CD14-positive monocyte (primary cell): Measurements from ENCODE around the gene DGCR8. TPM values are rescaled to one million over a fixed set of nuclear protein-coding genes. Genes with fewer than 3 reads are reported as not detected.
A peak's percentile ranks its signal among the peaks of the same experiment; 100 is the strongest.

ENCODE experiments used
- DNase-seq, 3 donors: peaks; one replicate each; pipeline ENCODE4 v3.0.0-alpha.2; 2011 to 2022
- H2AFZ ChIP-seq: 2 replicates; pipeline ENCODE4 v1.6.0; 2012; ENCODE audit warnings: mild to moderate bottlenecking, low read depth, low read length, inconsistent platforms; ENCODE audit not compliant: insufficient read depth, poor library complexity, severe bottlenecking
- H3K27ac ChIP-seq, 2 donors: 1 replicate in 1 of 2; 2 replicates in 1 of 2; pipeline ENCODE4 v1.5.1; 2012 to 2013; ENCODE audit warnings: low read length in 2 of 2, control low read depth in 1 of 2, inconsistent platforms in 1 of 2, low read depth in 1 of 2, mild to moderate bottlenecking in 1 of 2
- H3K27me3 ChIP-seq, 2 donors: one replicate each; pipeline versions ENCODE4 v1.6.0 to v1.6.1; 2011 to 2013; ENCODE audit warnings: low read length in 2 of 2; ENCODE audit not compliant: control insufficient read depth in 2 of 2, insufficient read depth in 2 of 2
- H3K36me3 ChIP-seq, 2 donors: replicated peaks in 1 of 2; 1 replicate in 1 of 2; 2 replicates in 1 of 2; pipeline versions ENCODE4 v1.5.1 to v1.6.1; 2012 to 2013; ENCODE audit warnings: low read length in 2 of 2, control low read depth in 1 of 2, inconsistent platforms in 1 of 2, mild to moderate bottlenecking in 1 of 2; ENCODE audit not compliant: insufficient read depth in 2 of 2, control insufficient read depth in 1 of 2
- H3K4me1 ChIP-seq, 2 donors: 1 replicate in 1 of 2; 2 replicates in 1 of 2; pipeline versions ENCODE4 v1.5.1 to v1.6.1; 2012 to 2013; ENCODE audit warnings: low read length in 2 of 2, control low read depth in 1 of 2, inconsistent platforms in 1 of 2, mild to moderate bottlenecking in 1 of 2, moderate library complexity in 1 of 2; ENCODE audit not compliant: insufficient read depth in 2 of 2, control insufficient read depth in 1 of 2
- H3K4me2 ChIP-seq: replicated peaks from 2 replicates; pipeline ENCODE3; 2012; ENCODE audit warnings: low read length, moderate library complexity, mild to moderate bottlenecking; ENCODE audit not compliant: poor library complexity, severe bottlenecking; ENCODE audit errors: extremely low read depth
- H3K4me3 ChIP-seq, 3 experiments: fragments of 200-600 bp in 1 of 3; sonication (generic) in 1 of 3; replicated peaks in 1 of 3; 1 replicate in 2 of 3; 2 replicates in 1 of 3; pipeline ENCODE4 v1.5.1; 2011 to 2013; ENCODE audit warnings: low read length in 3 of 3, mild to moderate bottlenecking in 3 of 3, control low read depth in 2 of 3, low read depth in 2 of 3, inconsistent platforms in 1 of 3, moderate library complexity in 1 of 3
- H3K79me2 ChIP-seq: 2 replicates; pipeline ENCODE4 v1.6.0; 2012; ENCODE audit warnings: mild to moderate bottlenecking, control low read depth, inconsistent platforms, low read length, moderate library complexity; ENCODE audit not compliant: insufficient read depth
- H3K9ac ChIP-seq: 2 replicates; pipeline ENCODE4 v1.6.0; 2017; ENCODE audit warnings: low read length, mild to moderate bottlenecking; ENCODE audit not compliant: insufficient read depth, poor library complexity, severe bottlenecking
- H3K9me3 ChIP-seq, 2 donors: replicated peaks in 1 of 2; 1 replicate in 1 of 2; 2 replicates in 1 of 2; pipeline versions ENCODE4 v1.5.1 to v1.6.1; 2012 to 2013; ENCODE audit warnings: low read length in 2 of 2, control low read depth in 1 of 2; ENCODE audit not compliant: control insufficient read depth in 1 of 2, insufficient read depth in 1 of 2
- H4K20me1 ChIP-seq: 2 replicates; pipeline ENCODE4 v1.6.0; 2012; ENCODE audit warnings: mild to moderate bottlenecking, low read length, control low read depth, moderate library complexity; ENCODE audit not compliant: insufficient read depth
- H3K27ac Mint-ChIP-seq, 7 donors: one replicate each; pipeline ENCODE4 v1.8.0; 2020; ENCODE audit warnings: mild to moderate bottlenecking in 7 of 7, mixed read lengths in 7 of 7, moderate library complexity in 6 of 7, inconsistent platforms in 2 of 7
- H3K27me3 Mint-ChIP-seq, 3 donors: one replicate each; pipeline ENCODE4 v1.8.0; 2021 to 2022; ENCODE audit warnings: low read depth in 3 of 3, mild to moderate bottlenecking in 3 of 3, mixed read lengths in 3 of 3, moderate library complexity in 3 of 3, inconsistent platforms in 1 of 3
- H3K36me3 Mint-ChIP-seq, 2 donors: one replicate each; pipeline ENCODE4 v1.8.0; 2020; ENCODE audit warnings: mixed read lengths in 2 of 2, inconsistent platforms in 1 of 2, mild to moderate bottlenecking in 1 of 2
- H3K4me1 Mint-ChIP-seq: one replicate; pipeline ENCODE4 v1.8.0; 2020; ENCODE audit warnings: mild to moderate bottlenecking, mixed read lengths
- H3K4me3 Mint-ChIP-seq, 2 donors: one replicate each; pipeline ENCODE4 v1.8.0; 2020; ENCODE audit warnings: mild to moderate bottlenecking in 2 of 2, mixed read lengths in 2 of 2, moderate library complexity in 1 of 2
- H3K9me3 Mint-ChIP-seq, 7 donors: one replicate each; pipeline ENCODE4 v1.8.0; 2020 to 2022; ENCODE audit warnings: mixed read lengths in 7 of 7, mild to moderate bottlenecking in 6 of 7, moderate library complexity in 6 of 7, inconsistent platforms in 2 of 7
- WGBS: methylation state at CpG from one replicate; pipeline ENCODE4 v1.1.5; 2013; ENCODE audit warnings: missing lambda C conversion rate; ENCODE audit not compliant: insufficient coverage; 5-methylcytosine and 5-hydroxymethylcytosine counted together
- intact Hi-C, 2 donors: fragments of 100-400 bp; cut with micrococcal nuclease; formaldehyde crosslinking; loops; one replicate each; pipeline versions ENCODE4 v1.15.0 to v1.15.1; 2023
- polyA plus RNA-seq, 3 donors: library from polyadenylated mRNA; depleted of rRNA in 1 of 3; unstranded in 2 of 3; stranded (reverse) in 1 of 3; fragments of 300-500 nt in 2 of 3; fragments of >200 nt in 1 of 3; fragmentation: Illumina TruSeq in 2 of 3; gene quantifications; 1 replicate in 2 of 3; 2 replicates in 1 of 3; pipeline ENCODE4 v1.2.3, GENCODE V29; 2012 to 2021
- TF ChIP-seq, protein P1 (sequence below): fragments of 200-600 bp; IDR thresholded peaks from one replicate; pipeline ENCODE4 v1.8.0; 2022; ENCODE audit warnings: antibody characterized with exemption, mild to moderate bottlenecking

DGCR8 gene
- polyA plus RNA-seq, 3 donors, result 1.2 to 18.7 (median 1.4) TPM

DNA sequence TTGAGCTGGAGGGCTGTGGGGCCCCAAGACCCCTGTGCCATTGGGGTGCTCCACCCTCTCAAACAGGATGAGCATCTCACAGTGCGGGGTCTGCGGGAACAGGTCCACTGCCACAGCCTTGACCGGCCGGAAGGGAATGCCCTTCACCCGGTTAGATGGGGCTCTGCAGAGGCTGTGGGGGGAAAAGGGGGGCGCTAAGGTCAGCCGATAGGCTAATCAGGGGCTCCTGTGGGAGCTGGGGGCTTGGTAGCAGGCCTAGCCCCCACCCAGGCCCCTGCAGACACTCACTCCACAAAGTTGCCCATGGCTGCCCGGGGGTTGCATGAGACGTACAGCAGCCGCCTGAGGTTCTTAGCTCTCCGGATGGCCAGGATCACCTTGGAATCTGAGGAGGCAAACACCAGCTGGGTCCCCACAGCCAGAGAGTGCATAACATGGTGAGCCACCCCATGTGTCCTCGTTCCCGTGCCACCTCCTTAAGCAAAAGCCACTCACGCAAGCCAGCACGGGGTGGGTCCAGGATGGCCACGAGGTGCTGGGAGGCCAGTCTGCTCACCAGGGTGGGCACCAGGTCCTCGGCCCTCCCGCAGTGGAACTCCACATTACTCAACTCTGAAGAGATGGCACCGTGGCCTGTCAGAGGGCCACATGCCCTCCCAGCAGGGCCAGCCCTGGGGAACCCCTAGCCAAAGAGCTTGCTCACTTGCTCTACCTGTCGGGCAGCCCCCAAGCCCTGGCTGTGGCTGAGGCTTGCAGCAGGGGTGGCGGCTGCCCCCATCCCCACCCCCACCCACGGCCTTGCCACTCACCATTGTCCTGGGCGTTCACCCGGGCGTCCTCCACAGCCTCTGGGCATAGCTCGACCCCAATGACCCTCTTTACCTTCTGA is 32.8 kb downstream of the DGCR8 start:
- H3K27ac ChIP-seq, result peak overlapping the region in 1 of 2 donors; percentile 26
- Mint-ChIP-seq H3K36me3 (peaks cover 35 to 67% of the 10 kb centered on the region in 2 donors), H3K27ac (no peak overlapping the region), H3K9me3 (no peaks in the 10 kb centered on the region), H3K4me1 (peaks cover 8% of the 10 kb centered on the region), H3K4me3 (no peak overlapping the region), H3K27me3 (peaks cover 0 to 2% (median 1%) of the 10 kb centered on the region in 3 donors)
- H3K9ac ChIP-seq, result no peak overlapping the region
- over 99% methylated on average over 14 of the region's 26 CpGs for WGBS
- intact Hi-C loops, result loop anchor here in 1 of 2 donors (10.0 kb wide), 2 partner anchors 88 to 258 kb away; partner anchors contain the start of genes GNB1L, RTL10 and TANGO2
- peaks cover 36% of the 10 kb centered on the region for H3K79me2 ChIP-seq
- H4K20me1 ChIP-seq, result peaks cover 25% of the 10 kb centered on the region
- no peaks in the 10 kb centered on the region for H3K9me3 ChIP-seq
- no peaks in the 10 kb centered on the region for H3K27me3 ChIP-seq
- DNase-seq, result no peak
- H3K4me1 ChIP-seq, result peaks cover 11 to 18% of the 10 kb centered on the region in 2 donors
- TF ChIP-seq, protein P1, sequence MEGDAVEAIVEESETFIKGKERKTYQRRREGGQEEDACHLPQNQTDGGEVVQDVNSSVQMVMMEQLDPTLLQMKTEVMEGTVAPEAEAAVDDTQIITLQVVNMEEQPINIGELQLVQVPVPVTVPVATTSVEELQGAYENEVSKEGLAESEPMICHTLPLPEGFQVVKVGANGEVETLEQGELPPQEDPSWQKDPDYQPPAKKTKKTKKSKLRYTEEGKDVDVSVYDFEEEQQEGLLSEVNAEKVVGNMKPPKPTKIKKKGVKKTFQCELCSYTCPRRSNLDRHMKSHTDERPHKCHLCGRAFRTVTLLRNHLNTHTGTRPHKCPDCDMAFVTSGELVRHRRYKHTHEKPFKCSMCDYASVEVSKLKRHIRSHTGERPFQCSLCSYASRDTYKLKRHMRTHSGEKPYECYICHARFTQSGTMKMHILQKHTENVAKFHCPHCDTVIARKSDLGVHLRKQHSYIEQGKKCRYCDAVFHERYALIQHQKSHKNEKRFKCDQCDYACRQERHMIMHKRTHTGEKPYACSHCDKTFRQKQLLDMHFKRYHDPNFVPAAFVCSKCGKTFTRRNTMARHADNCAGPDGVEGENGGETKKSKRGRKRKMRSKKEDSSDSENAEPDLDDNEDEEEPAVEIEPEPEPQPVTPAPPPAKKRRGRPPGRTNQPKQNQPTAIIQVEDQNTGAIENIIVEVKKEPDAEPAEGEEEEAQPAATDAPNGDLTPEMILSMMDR, result no peak
- no peak overlapping the region for H3K4me2 ChIP-seq
- H3K36me3 ChIP-seq, result peaks cover 62 to 76% of the 10 kb centered on the region in 2 donors
- H3K4me3 ChIP-seq, result no peak overlapping the region
- no peak overlapping the region for H2AFZ ChIP-seq

GRCh38 chr22:20113551-20114310 is 33.7 kb downstream of the DGCR8 start:
- Histone ChIP-seq H3K36me3 (peaks cover 54 to 69% of the 10 kb centered on the region in 2 donors), H3K27ac (peak overlapping the region in 1 of 2 donors; percentile 31), H3K79me2 (peaks cover 45% of the 10 kb centered on the region), H3K4me2 (no peak overlapping the region), H2AFZ (no peak overlapping the region), H3K9me3 (no peaks in the 10 kb centered on the region), H3K4me1 (peaks cover 19 to 26% of the 10 kb centered on the region in 2 donors), H4K20me1 (peaks cover 28% of the 10 kb centered on the region), H3K9ac (no peak overlapping the region), H3K4me3 (no peak overlapping the region), H3K27me3 (no peaks in the 10 kb centered on the region)
- H3K27me3 Mint-ChIP-seq, result peaks cover 0 to 1% (median 0%) of the 10 kb centered on the region in 3 donors
- 97% methylated on average over 16 of the region's 19 CpGs for WGBS
- H3K4me3 Mint-ChIP-seq, result no peak overlapping the region
- H3K9me3 Mint-ChIP-seq, result no peaks in the 10 kb centered on the region
- TF ChIP-seq, protein P1, result no peak
- no peak for DNase-seq
- H3K36me3 Mint-ChIP-seq, result peaks cover 31 to 61% of the 10 kb centered on the region in 2 donors
- H3K4me1 Mint-ChIP-seq, result peaks cover 16% of the 10 kb centered on the region
- H3K27ac Mint-ChIP-seq, result peak overlapping the region in 4 of 7 donors; percentile 40 to 81 (median 52)
- intact Hi-C loops, result loop anchor here in 1 of 2 donors (10.0 kb wide), 2 partner anchors 89 to 259 kb away; partner anchors contain the start of genes GNB1L, RTL10 and TANGO2
